HG02852 (cell line): Measurements from ENCODE around the gene AZU1.
A peak's percentile ranks its signal among the peaks of the same experiment; 100 is the strongest.

Experiments
- ATAC-seq: cut with Tn5 transposase; IDR thresholded peaks from one replicate; pipeline ENCODE4 v1.9.1; 2021; ENCODE audit warnings: mild to moderate bottlenecking, moderate library complexity; ENCODE audit not compliant: unreplicated experiment

Gene AZU1

GRCh38 chr19:796692-797527 is 30.7 kb upstream of the AZU1 start, which contains the start of gene PTBP1:
Gene PTBP1 (plus strand): TSS chr19:797452. CDS start chr19:797498, 46 bp downstream.
- peak; percentile 76 for ATAC-seq

GRCh38 chr19:797528-798414 is 29.9 kb upstream of the AZU1 start:
- ATAC-seq: peak; percentile 38

GRCh38 chr19:798415-799075 is 29.1 kb upstream of the AZU1 start:
- no peak for ATAC-seq

GRCh38 chr19:799076-799881 is 28.4 kb upstream of the AZU1 start:
- no peak for ATAC-seq

- ATAC-seq: no peak
Measured at GRCh38 chr19:800360-801029, 27.1 kb upstream of the AZU1 start.

GRCh38 chr19:801030-801860 is 26.4 kb upstream of the AZU1 start:
- no peak for ATAC-seq

- no peak for ATAC-seq
Measured at GRCh38 chr19:801861-802497, 25.7 kb upstream of the AZU1 start.

- no peak for ATAC-seq
Measured at GRCh38 chr19:802498-803098, 25.0 kb upstream of the AZU1 start.

GRCh38 chr19:803099-803561 is 24.5 kb upstream of the AZU1 start:
- ATAC-seq: no peak

GRCh38 chr19:803686-804418 is 23.8 kb upstream of the AZU1 start:
- ATAC-seq: no peak

- no peak for ATAC-seq
Measured at GRCh38 chr19:804419-805165, 23.0 kb upstream of the AZU1 start.

GRCh38 chr19:805166-805551 is 22.5 kb upstream of the AZU1 start:
- ATAC-seq: no peak

GRCh38 chr19:805600-806550 is 21.8 kb upstream of the AZU1 start:
- no peak for ATAC-seq

GRCh38 chr19:806815-807421 is 20.7 kb upstream of the AZU1 start:
- ATAC-seq: no peak
